K562 (cell line): ENCODE results near the gene PRKACA. TPM values are rescaled to one million over a fixed set of nuclear protein-coding genes. Genes with fewer than 3 reads are reported as not detected.

ENCODE experiments used
- ETV6 ChIP-seq, 3 experiments: fragments of 150-350 bp in 1 of 3; sonication (generic) in 1 of 3; formaldehyde crosslinking in 1 of 3; IDR thresholded peaks; 2 replicates each; pipeline versions ENCODE4 v1.6.1 to v1.8.0; 2014 to 2022; ENCODE audit warnings: borderline replicate concordance in 2 of 3, low read depth in 2 of 3, antibody characterized with exemption in 1 of 3, low read length in 1 of 3, mild to moderate bottlenecking in 1 of 3, missing genetic modification reagents in 1 of 3
- FIP1L1 ChIP-seq: fragments of 200-400 bp; formaldehyde crosslinking; IDR thresholded peaks from 2 replicates; pipeline ENCODE4 v1.6.1; 2018; ENCODE audit warnings: mild to moderate bottlenecking, low read depth, low read length; ENCODE audit not compliant: poor library complexity, severe bottlenecking
- KAT2B ChIP-seq: IDR thresholded peaks from one replicate; pipeline ENCODE4 v1.6.1; 2012; ENCODE audit warnings: low read depth, mild to moderate bottlenecking, control low read depth, inconsistent platforms, low read length, moderate library complexity
- KHSRP ChIP-seq: fragments of 450-650 bp; IDR thresholded peaks from 2 replicates; pipeline ENCODE4 v1.6.1; 2017
- MIER1 ChIP-seq: fragments of 450-650 bp; IDR thresholded peaks from 2 replicates; pipeline ENCODE4 v1.6.1; 2016; ENCODE audit warnings: antibody characterized with exemption, mild to moderate bottlenecking, low read depth
- PHTF2 ChIP-seq: fragments of 250-450 bp; sonication (Bioruptor Pico); IDR thresholded peaks from 2 replicates; pipeline ENCODE4 v1.5.0; 2021; ENCODE audit warnings: mild to moderate bottlenecking
- SLC30A9 ChIP-seq: fragments of 250-450 bp; sonication (Bioruptor Pico); IDR thresholded peaks from 2 replicates; pipeline ENCODE4 v1.8.0; 2022; ENCODE audit warnings: mild to moderate bottlenecking, moderate library complexity
- SMARCC2 ChIP-seq: fragments of 450-650 bp; IDR thresholded peaks from 2 replicates; pipeline ENCODE4 v1.6.1; 2017; ENCODE audit warnings: antibody characterized with exemption, moderate library complexity, mild to moderate bottlenecking, low read depth
- SMARCE1 ChIP-seq: fragments of 450-650 bp; IDR thresholded peaks from 2 replicates; pipeline ENCODE4 v1.7.1; 2016; ENCODE audit warnings: mild to moderate bottlenecking
- ZNF347 ChIP-seq: fragments of 450-650 bp; formaldehyde crosslinking; IDR thresholded peaks from 2 replicates; pipeline ENCODE4 v1.4.0; 2020; ENCODE audit warnings: low read depth, mild to moderate bottlenecking, moderate library complexity
- polyA plus RNA-seq, 8 experiments: library from polyadenylated mRNA; depleted of rRNA in 4 of 8; stranded (reverse) in 5 of 8; unstranded in 3 of 8; fragments of >200 nt; fragmentation: Nextera tagmentation in 2 of 8; fragmentation: Illumina TruSeq in 1 of 8; extraction: Ambion mirVana in 2 of 8; extraction: Trizol in 1 of 8; gene quantifications; 2 replicates each; pipeline versions ENCODE4 v1.2.1 to v1.2.3, GENCODE V29; 2011 to 2014; ENCODE audit warnings: inconsistent platforms in 1 of 8, missing spikeins in 1 of 8
- total RNA-seq, 7 experiments: library from RNA; depleted of rRNA in 6 of 7; stranded (reverse); fragments of >200 nt in 6 of 7; fragmentation: Illumina TruSeq in 2 of 7; extraction: Trizol in 2 of 7; gene quantifications; 2 replicates each; pipeline versions ENCODE4 v1.2.1 to v1.2.3, GENCODE V29; 2011 to 2021; ENCODE audit warnings: low replicate concordance in 1 of 7
- TF ChIP-seq, protein P1 (sequence below): fragments of 250-450 bp; sonication (Bioruptor Pico); IDR thresholded peaks from 2 replicates; pipeline ENCODE4 v1.5.0; 2021; ENCODE audit warnings: mild to moderate bottlenecking, borderline replicate concordance
- TF ChIP-seq, protein P2 (sequence below), 2 experiments: IDR thresholded peaks; 2 replicates each; pipeline ENCODE4 v1.6.1; 2012; ENCODE audit warnings: improper control_type of control experiment in 2 of 2, low read depth in 2 of 2, low read length in 2 of 2, borderline replicate concordance in 1 of 2
- TF ChIP-seq, protein P3 (sequence below): fragments of 250-450 bp; sonication (Bioruptor Pico); IDR thresholded peaks from 2 replicates; pipeline ENCODE4 v1.8.0; 2022; ENCODE audit warnings: moderate library complexity, mild to moderate bottlenecking, inconsistent platforms
- TF ChIP-seq, protein P4 (sequence below): fragments of 450-650 bp; IDR thresholded peaks from 2 replicates; pipeline ENCODE4 v1.6.1; 2017; ENCODE audit warnings: mild to moderate bottlenecking, moderate library complexity
- TF ChIP-seq, protein P5 (sequence below): fragments of 250-450 bp; sonication (Bioruptor Pico); IDR thresholded peaks from 2 replicates; pipeline ENCODE4 v1.4.0; 2020; ENCODE audit warnings: borderline replicate concordance

Gene PRKACA
- total and polyA plus RNA-seq, 9 of the 15 experiments (the other 6 are each of a cell fraction or from before 2014, with no cell fraction given) = 1.2 to 63.1 (median 13.0) TPM

DNA sequence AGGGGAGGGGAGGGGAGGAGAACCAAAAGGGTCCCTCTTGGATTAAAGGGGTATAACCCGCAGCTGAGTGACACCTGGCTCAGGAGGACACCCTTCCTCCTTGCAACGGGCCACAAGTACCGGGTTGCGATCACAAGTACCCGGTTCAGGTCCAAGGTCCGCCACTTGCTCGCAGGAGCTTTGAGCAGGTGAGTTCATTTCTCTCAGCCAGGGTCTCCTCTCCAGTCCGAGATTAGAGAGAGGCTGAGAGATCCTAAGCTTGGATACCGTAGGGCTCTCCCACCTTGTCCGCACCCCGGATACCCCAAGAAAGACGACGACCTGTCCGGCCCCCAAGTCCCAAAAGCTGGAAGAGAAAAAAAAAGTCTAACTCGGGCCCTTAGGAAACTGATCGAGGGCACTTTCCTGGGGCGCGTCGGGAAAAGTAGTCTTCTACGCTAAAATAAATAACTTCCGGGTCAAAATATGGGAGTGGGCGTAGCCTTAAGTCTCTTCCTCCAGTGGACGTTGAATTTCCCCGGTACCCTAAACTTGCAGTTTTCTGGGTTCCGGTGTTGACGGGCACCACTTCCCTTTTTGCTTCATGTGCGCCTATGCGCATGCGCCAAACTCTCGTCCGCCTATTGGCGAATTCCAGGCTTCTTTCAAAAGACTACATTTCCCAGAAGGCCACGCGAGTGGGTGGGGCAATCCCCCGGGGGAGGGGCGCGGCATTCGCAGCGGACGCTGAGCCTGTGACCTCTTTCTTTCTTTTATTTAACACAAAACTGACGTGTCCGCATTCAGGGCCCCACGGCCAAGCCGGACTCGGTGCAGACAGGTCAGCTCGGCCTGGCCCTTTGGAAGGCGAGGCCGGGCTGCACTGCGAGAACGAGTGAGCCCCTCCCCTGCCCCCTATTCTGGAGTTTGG, 36.4 kb downstream of the PRKACA start (continued):
- TF ChIP-seq, protein P1, sequence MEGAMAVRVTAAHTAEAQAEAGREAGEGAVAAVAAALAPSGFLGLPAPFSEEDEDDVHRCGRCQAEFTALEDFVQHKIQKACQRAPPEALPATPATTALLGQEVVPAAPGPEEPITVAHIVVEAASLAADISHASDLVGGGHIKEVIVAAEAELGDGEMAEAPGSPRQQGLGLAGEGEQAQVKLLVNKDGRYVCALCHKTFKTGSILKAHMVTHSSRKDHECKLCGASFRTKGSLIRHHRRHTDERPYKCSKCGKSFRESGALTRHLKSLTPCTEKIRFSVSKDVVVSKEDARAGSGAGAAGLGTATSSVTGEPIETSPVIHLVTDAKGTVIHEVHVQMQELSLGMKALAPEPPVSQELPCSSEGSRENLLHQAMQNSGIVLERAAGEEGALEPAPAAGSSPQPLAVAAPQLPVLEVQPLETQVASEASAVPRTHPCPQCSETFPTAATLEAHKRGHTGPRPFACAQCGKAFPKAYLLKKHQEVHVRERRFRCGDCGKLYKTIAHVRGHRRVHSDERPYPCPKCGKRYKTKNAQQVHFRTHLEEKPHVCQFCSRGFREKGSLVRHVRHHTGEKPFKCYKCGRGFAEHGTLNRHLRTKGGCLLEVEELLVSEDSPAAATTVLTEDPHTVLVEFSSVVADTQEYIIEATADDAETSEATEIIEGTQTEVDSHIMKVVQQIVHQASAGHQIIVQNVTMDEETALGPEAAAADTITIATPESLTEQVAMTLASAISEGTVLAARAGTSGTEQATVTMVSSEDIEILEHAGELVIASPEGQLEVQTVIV = no peak
- TF ChIP-seq ZNF347 (no peak), SMARCE1 (no peak), KHSRP (no peak), ETV6 (IDR thresholded peaks at IDR 0.05; ENCODE audit: borderline replicate concordance in 1 of 2, low read depth in 2 of 2, low read length in 1 of 2) (no peak), ETV6 (CRISPR knock-in tag; IDR thresholded peaks at IDR 0.05; ENCODE audit: borderline replicate concordance) (no peak), FIP1L1 (no peak), SMARCC2 (no peak), MIER1 (no peak), KAT2B (no peak), PHTF2 (no peak), SLC30A9 (CRISPR knock-in tag) (no peak)
- TF ChIP-seq, protein P2, sequence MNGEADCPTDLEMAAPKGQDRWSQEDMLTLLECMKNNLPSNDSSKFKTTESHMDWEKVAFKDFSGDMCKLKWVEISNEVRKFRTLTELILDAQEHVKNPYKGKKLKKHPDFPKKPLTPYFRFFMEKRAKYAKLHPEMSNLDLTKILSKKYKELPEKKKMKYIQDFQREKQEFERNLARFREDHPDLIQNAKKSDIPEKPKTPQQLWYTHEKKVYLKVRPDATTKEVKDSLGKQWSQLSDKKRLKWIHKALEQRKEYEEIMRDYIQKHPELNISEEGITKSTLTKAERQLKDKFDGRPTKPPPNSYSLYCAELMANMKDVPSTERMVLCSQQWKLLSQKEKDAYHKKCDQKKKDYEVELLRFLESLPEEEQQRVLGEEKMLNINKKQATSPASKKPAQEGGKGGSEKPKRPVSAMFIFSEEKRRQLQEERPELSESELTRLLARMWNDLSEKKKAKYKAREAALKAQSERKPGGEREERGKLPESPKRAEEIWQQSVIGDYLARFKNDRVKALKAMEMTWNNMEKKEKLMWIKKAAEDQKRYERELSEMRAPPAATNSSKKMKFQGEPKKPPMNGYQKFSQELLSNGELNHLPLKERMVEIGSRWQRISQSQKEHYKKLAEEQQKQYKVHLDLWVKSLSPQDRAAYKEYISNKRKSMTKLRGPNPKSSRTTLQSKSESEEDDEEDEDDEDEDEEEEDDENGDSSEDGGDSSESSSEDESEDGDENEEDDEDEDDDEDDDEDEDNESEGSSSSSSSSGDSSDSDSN (IDR thresholded peaks at IDR 0.05; ENCODE audit: borderline replicate concordance in 1 of 2, low read depth in 2 of 2, low read length in 2 of 2) = no peak
- TF ChIP-seq, protein P3, sequence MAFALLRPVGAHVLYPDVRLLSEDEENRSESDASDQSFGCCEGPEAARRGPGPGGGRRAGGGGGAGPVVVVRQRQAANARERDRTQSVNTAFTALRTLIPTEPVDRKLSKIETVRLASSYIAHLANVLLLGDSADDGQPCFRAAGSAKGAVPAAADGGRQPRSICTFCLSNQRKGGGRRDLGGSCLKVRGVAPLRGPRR (CRISPR knock-in tag) = no peak
- TF ChIP-seq, protein P4, sequence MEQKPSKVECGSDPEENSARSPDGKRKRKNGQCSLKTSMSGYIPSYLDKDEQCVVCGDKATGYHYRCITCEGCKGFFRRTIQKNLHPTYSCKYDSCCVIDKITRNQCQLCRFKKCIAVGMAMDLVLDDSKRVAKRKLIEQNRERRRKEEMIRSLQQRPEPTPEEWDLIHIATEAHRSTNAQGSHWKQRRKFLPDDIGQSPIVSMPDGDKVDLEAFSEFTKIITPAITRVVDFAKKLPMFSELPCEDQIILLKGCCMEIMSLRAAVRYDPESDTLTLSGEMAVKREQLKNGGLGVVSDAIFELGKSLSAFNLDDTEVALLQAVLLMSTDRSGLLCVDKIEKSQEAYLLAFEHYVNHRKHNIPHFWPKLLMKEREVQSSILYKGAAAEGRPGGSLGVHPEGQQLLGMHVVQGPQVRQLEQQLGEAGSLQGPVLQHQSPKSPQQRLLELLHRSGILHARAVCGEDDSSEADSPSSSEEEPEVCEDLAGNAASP = no peak
- TF ChIP-seq, protein P5, sequence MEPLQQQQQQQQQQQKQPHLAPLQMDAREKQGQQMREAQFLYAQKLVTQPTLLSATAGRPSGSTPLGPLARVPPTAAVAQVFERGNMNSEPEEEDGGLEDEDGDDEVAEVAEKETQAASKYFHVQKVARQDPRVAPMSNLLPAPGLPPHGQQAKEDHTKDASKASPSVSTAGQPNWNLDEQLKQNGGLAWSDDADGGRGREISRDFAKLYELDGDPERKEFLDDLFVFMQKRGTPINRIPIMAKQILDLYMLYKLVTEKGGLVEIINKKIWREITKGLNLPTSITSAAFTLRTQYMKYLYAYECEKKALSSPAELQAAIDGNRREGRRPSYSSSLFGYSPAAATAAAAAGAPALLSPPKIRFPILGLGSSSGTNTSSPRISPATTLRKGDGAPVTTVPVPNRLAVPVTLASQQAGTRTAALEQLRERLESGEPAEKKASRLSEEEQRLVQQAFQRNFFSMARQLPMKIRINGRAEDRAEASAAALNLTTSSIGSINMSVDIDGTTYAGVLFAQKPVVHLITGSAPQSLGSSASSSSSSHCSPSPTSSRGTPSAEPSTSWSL (CRISPR knock-in tag) = no peak
